Left ventricle myocardium inferior (tissue), 1 donor: ENCODE measurements around the gene SNX1. TPM values are rescaled to one million over a fixed set of nuclear protein-coding genes. Genes with fewer than 3 reads are reported as not detected.
A peak's percentile ranks its signal among the peaks of the same experiment; 100 is the strongest.

Source experiments
- DNase-seq: peaks from one replicate; pipeline ENCODE4 v3.0.0-alpha.2; 2020
- H3K27ac ChIP-seq: fragments of 200-600 bp; replicated peaks from 2 replicates; pipeline ENCODE4 v1.8.0; 2021
- H3K27me3 ChIP-seq: fragments of 200-600 bp; 2 replicates; pipeline ENCODE4 v1.8.0; 2021; ENCODE audit warnings: low read depth
- H3K36me3 ChIP-seq: fragments of 200-600 bp; 2 replicates; pipeline ENCODE4 v1.8.0; 2021
- H3K4me1 ChIP-seq: fragments of 200-600 bp; 2 replicates; pipeline ENCODE4 v1.8.0; 2021
- H3K4me3 ChIP-seq: fragments of 200-600 bp; 2 replicates; pipeline ENCODE4 v1.8.0; 2021; ENCODE audit warnings: mild to moderate bottlenecking, moderate library complexity
- H3K9me3 ChIP-seq: fragments of 200-600 bp; replicated peaks from 2 replicates; pipeline ENCODE4 v1.8.0; 2021
- CTCF ChIP-seq: fragments of 200-600 bp; IDR thresholded peaks from 2 replicates; pipeline ENCODE4 v1.8.0; 2021; ENCODE audit warnings: antibody characterized with exemption, mild to moderate bottlenecking, borderline replicate concordance
- intact Hi-C: fragments of 100-400 bp; cut with micrococcal nuclease; formaldehyde crosslinking; loops from one replicate; pipeline ENCODE4 v1.11.0; 2022
- total RNA-seq: library from RNA; stranded (reverse); fragmentation: NEBNext Ultra II Directional; extraction: Animal tissue kit (Norgen Biotek cat#: 25700); gene quantifications from one replicate; pipeline ENCODE4 v1.2.1, GENCODE V29; 2021
- donor health status: DM: no; HTN: yes; CAD: no; lungs with severe emphysema.

SNX1 gene
- total RNA-seq, 1 donor from 2014 or later, result 72.1 TPM

- H3K27ac ChIP-seq, result peak overlapping the region; percentile 94
- peaks cover 50% of the 10 kb centered on the region for H3K4me1 ChIP-seq
- no peaks in the 10 kb centered on the region for H3K27me3 ChIP-seq
- DNase-seq, result no peak
- H3K9me3 ChIP-seq, result no peaks in the 10 kb centered on the region
- TF ChIP-seq CTCF, result no peak
- H3K36me3 ChIP-seq, result peaks cover 31% of the 10 kb centered on the region
- intact Hi-C loops, result no loop called here
- peak overlapping the region; percentile 89 for H3K4me3 ChIP-seq
Observed at GRCh38 chr15:64163659-64164362, 68.0 kb downstream of the SNX1 start.

- TF ChIP-seq CTCF, result no peak
- Histone ChIP-seq H3K27ac (no peak overlapping the region), H3K27me3 (no peaks in the 10 kb centered on the region), H3K36me3 (peaks cover 25% of the 10 kb centered on the region), H3K4me1 (peaks cover 44% of the 10 kb centered on the region), H3K4me3 (no peak overlapping the region), H3K9me3 (no peaks in the 10 kb centered on the region)
- no peak for DNase-seq
- intact Hi-C loops, result no loop called here
Observed at GRCh38 chr15:64164436-64164835, 68.7 kb downstream of the SNX1 start.

GRCh38 chr15:64166102-64166890 is 70.5 kb downstream of the SNX1 start:
- Histone ChIP-seq H3K4me3 (no peak overlapping the region), H3K36me3 (peaks cover 16% of the 10 kb centered on the region), H3K9me3 (no peaks in the 10 kb centered on the region), H3K27me3 (no peaks in the 10 kb centered on the region), H3K27ac (no peak overlapping the region), H3K4me1 (peaks cover 25% of the 10 kb centered on the region)
- intact Hi-C loops, result no loop called here
- no peak for DNase-seq
- no peak for TF ChIP-seq CTCF

GRCh38 chr15:64180235-64180824 is 84.5 kb downstream of the SNX1 start:
- H3K36me3 ChIP-seq, result peaks cover 43% of the 10 kb centered on the region
- no peak for DNase-seq
- no peak overlapping the region for H3K4me3 ChIP-seq
- no peak overlapping the region for H3K27ac ChIP-seq
- intact Hi-C loops, result no loop called here
- H3K9me3 ChIP-seq, result no peaks in the 10 kb centered on the region
- TF ChIP-seq CTCF, result no peak
- no peaks in the 10 kb centered on the region for H3K4me1 ChIP-seq
- H3K27me3 ChIP-seq, result no peaks in the 10 kb centered on the region

GRCh38 chr15:64182859-64183370 is 87.1 kb downstream of the SNX1 start:
- H3K9me3 ChIP-seq, result no peaks in the 10 kb centered on the region
- no peak overlapping the region for H3K27ac ChIP-seq
- peaks cover 44% of the 10 kb centered on the region for H3K36me3 ChIP-seq
- no peaks in the 10 kb centered on the region for H3K27me3 ChIP-seq
- no peak for TF ChIP-seq CTCF
- no peak overlapping the region for H3K4me3 ChIP-seq
- no peak for DNase-seq
- no peaks in the 10 kb centered on the region for H3K4me1 ChIP-seq
- intact Hi-C loops, result no loop called here
